Stomach (tissue), 4 donors: ENCODE data around the gene PYGO2.

Experiments
- EP300 ChIP-seq: sonication (generic); formaldehyde crosslinking; IDR thresholded peaks from one replicate; pipeline ENCODE4 v1.6.1; 2017; ENCODE audit warnings: antibody characterized with exemption
- POLR2A ChIP-seq, 4 donors: fragments of 450-650 bp; IDR thresholded peaks; one replicate each; pipeline ENCODE4 v1.6.1; 2016; ENCODE audit warnings: antibody characterized with exemption in 4 of 4, control low read depth in 2 of 4, mild to moderate bottlenecking in 1 of 4, moderate library complexity in 1 of 4
- TF ChIP-seq, protein P1 (sequence below), 7 experiments: fragments of 450-650 bp in 4 of 7; fragments of 200-600 bp in 3 of 7; sonication (generic) in 3 of 7; IDR thresholded peaks; one replicate each; pipeline ENCODE4 v1.5.1; 2016 to 2019; ENCODE audit warnings: antibody characterized with exemption in 7 of 7, control low read depth in 2 of 7, mild to moderate bottlenecking in 1 of 7

DNA sequence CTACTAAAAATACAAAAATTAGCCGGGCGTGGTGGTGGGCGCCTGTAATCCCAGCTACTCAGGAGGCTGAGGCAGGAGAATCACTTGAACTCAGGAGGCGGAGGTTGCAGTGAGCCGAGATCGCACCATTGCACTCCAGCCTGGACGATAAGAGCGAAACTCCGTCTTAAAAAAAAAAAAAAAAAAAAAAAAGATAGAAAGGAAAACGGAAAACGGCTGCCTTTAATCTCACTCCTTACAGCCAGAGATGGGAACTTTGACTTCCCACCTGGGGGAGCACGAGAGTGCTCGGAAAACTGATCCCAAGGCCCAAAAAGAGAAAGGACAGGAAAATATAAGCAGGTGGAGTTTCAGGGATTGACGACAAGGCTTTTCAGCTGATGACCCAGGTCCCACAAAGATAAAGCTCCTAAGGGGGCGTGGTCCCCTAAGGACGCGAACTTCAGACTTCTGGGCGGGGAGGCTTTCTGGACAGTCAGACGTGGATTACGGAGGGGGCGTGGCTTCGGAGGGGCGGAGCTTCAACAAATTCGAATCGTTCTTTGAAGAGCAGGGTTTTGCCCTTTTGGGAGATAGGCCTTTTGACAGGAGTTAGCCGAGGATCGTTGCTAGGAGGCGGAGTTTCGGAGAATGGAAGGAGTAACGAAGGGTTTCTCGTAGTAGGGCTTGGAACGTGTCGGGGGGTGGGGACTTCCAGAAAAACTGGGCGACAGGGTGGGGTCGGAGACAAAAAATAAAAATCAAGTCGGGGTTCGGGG, 11.9 kb upstream of the PYGO2 start:
- TF ChIP-seq, protein P1, sequence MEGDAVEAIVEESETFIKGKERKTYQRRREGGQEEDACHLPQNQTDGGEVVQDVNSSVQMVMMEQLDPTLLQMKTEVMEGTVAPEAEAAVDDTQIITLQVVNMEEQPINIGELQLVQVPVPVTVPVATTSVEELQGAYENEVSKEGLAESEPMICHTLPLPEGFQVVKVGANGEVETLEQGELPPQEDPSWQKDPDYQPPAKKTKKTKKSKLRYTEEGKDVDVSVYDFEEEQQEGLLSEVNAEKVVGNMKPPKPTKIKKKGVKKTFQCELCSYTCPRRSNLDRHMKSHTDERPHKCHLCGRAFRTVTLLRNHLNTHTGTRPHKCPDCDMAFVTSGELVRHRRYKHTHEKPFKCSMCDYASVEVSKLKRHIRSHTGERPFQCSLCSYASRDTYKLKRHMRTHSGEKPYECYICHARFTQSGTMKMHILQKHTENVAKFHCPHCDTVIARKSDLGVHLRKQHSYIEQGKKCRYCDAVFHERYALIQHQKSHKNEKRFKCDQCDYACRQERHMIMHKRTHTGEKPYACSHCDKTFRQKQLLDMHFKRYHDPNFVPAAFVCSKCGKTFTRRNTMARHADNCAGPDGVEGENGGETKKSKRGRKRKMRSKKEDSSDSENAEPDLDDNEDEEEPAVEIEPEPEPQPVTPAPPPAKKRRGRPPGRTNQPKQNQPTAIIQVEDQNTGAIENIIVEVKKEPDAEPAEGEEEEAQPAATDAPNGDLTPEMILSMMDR (IDR thresholded peaks at IDR 0.05) = peak in 1 of 7 experiments; percentile 31
- TF ChIP-seq POLR2A (IDR thresholded peaks at IDR 0.05) = no peak
- no peak for TF ChIP-seq EP300
